ENCODE measurements around the gene MYD88.

DNA sequence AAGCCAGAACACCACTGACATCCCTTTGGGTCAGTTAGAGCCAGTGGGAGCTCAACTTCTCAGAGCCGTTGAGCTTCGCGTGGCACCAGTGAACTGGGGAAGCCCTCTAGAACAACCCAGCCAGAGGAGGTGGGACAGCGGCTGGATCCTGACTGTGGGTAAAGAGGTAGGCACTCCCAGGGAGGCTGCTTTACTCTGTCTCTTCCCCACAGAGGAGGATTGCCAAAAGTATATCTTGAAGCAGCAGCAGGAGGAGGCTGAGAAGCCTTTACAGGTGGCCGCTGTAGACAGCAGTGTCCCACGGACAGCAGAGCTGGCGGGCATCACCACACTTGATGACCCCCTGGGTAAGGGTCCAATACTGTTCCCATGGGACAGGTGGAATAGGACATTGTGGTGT lies 1.2 kb downstream of the MYD88 start:
- TF ChIP-seq CREB1 (IDR thresholded peaks at IDR 0.05; ENCODE audit: low read depth) = no peak
- no peak for TF ChIP-seq EP300 (IDR thresholded peaks at IDR 0.05; ENCODE audit: borderline replicate concordance)
- TF ChIP-seq, protein P1, sequence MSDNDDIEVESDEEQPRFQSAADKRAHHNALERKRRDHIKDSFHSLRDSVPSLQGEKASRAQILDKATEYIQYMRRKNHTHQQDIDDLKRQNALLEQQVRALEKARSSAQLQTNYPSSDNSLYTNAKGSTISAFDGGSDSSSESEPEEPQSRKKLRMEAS (IDR thresholded peaks at IDR 0.05) = no peak
- no peak for TF ChIP-seq RAD21 (IDR thresholded peaks at IDR 0.05; ENCODE audit: low read depth)
- no peak for TF ChIP-seq REST (IDR thresholded peaks at IDR 0.05; ENCODE audit: low read depth)
- TF ChIP-seq USF1 (IDR thresholded peaks at IDR 0.05) = no peak
- TF ChIP-seq TAF1 (IDR thresholded peaks at IDR 0.05; ENCODE audit: low read depth) = no peak
